Left ventricle myocardium inferior (tissue), 1 donor: ENCODE data around the gene NANS. TPM values are rescaled to one million over a fixed set of nuclear protein-coding genes. Genes with fewer than 3 reads are reported as not detected.
A peak's percentile ranks its signal among the peaks of the same experiment; 100 is the strongest.

ENCODE experiments used
- DNase-seq: peaks from one replicate; pipeline ENCODE4 v3.0.0-alpha.2; 2020
- H3K27ac ChIP-seq: fragments of 200-600 bp; replicated peaks from 2 replicates; pipeline ENCODE4 v1.8.0; 2021
- H3K27me3 ChIP-seq: fragments of 200-600 bp; 2 replicates; pipeline ENCODE4 v1.8.0; 2021; ENCODE audit warnings: low read depth
- H3K36me3 ChIP-seq: fragments of 200-600 bp; 2 replicates; pipeline ENCODE4 v1.8.0; 2021
- H3K4me1 ChIP-seq: fragments of 200-600 bp; 2 replicates; pipeline ENCODE4 v1.8.0; 2021
- H3K4me3 ChIP-seq: fragments of 200-600 bp; 2 replicates; pipeline ENCODE4 v1.8.0; 2021; ENCODE audit warnings: mild to moderate bottlenecking, moderate library complexity
- H3K9me3 ChIP-seq: fragments of 200-600 bp; replicated peaks from 2 replicates; pipeline ENCODE4 v1.8.0; 2021
- CTCF ChIP-seq: fragments of 200-600 bp; IDR thresholded peaks from 2 replicates; pipeline ENCODE4 v1.8.0; 2021; ENCODE audit warnings: antibody characterized with exemption, mild to moderate bottlenecking, borderline replicate concordance
- intact Hi-C: fragments of 100-400 bp; cut with micrococcal nuclease; formaldehyde crosslinking; loops from one replicate; pipeline ENCODE4 v1.11.0; 2022
- total RNA-seq: library from RNA; stranded (reverse); fragmentation: NEBNext Ultra II Directional; extraction: Animal tissue kit (Norgen Biotek cat#: 25700); gene quantifications from one replicate; pipeline ENCODE4 v1.2.1, GENCODE V29; 2021
- donor health status: DM: no; HTN: yes; CAD: no; lungs with severe emphysema.

NANS gene
- total RNA-seq, 1 donor from 2014 or later = 38.6 TPM

- H3K27ac ChIP-seq = peak overlapping the region; percentile 87
- intact Hi-C loops = no loop called here
- peaks cover 71% of the 10 kb centered on the region for H3K4me1 ChIP-seq
- TF ChIP-seq CTCF = no peak
- H3K27me3 ChIP-seq = no peaks in the 10 kb centered on the region
- H3K4me3 ChIP-seq = no peak overlapping the region
- no peak for DNase-seq
- H3K36me3 ChIP-seq = peaks cover 24% of the 10 kb centered on the region
- no peaks in the 10 kb centered on the region for H3K9me3 ChIP-seq
Measured at GRCh38 chr9:98020476-98021145, 35.9 kb upstream of the NANS start.

- H3K36me3 ChIP-seq = peaks cover 16% of the 10 kb centered on the region
- intact Hi-C loops = no loop called here
- H3K27ac ChIP-seq = peak overlapping the region; percentile 87
Measured at GRCh38 chr9:98021306-98022040, 35.1 kb upstream of the NANS start.

GRCh38 chr9:98022447-98022846 lies 34.1 kb upstream of the NANS start:
- Histone ChIP-seq H3K27me3 (no peaks in the 10 kb centered on the region), H3K9me3 (no peaks in the 10 kb centered on the region), H3K4me3 (no peak overlapping the region), H3K4me1 (peaks cover 54% of the 10 kb centered on the region), H3K36me3 (peaks cover 16% of the 10 kb centered on the region), H3K27ac (peak overlapping the region; percentile 87)
- intact Hi-C loops = no loop called here
- no peak for DNase-seq
- TF ChIP-seq CTCF = no peak

More at GRCh38 chr9:98021306-98022040, 35.1 kb upstream of the NANS start:
- H3K27me3 ChIP-seq = no peaks in the 10 kb centered on the region
- TF ChIP-seq CTCF = no peak
- DNase-seq = peak; percentile 62
- no peak overlapping the region for H3K4me3 ChIP-seq
- H3K9me3 ChIP-seq = no peaks in the 10 kb centered on the region
- peaks cover 64% of the 10 kb centered on the region for H3K4me1 ChIP-seq

- Histone ChIP-seq H3K27me3 (no peaks in the 10 kb centered on the region), H3K9me3 (no peaks in the 10 kb centered on the region), H3K4me1 (peaks cover 34% of the 10 kb centered on the region), H3K27ac (no peak overlapping the region), H3K36me3 (no peaks in the 10 kb centered on the region), H3K4me3 (no peak overlapping the region)
- intact Hi-C loops = no loop called here
- no peak for TF ChIP-seq CTCF
- DNase-seq = no peak
Measured at GRCh38 chr9:98024702-98025101, 31.8 kb upstream of the NANS start.

GRCh38 chr9:98031169-98031568 lies 25.4 kb upstream of the NANS start:
- TF ChIP-seq CTCF = no peak
- no peaks in the 10 kb centered on the region for H3K9me3 ChIP-seq
- no peak overlapping the region for H3K27ac ChIP-seq
- DNase-seq = no peak
- intact Hi-C loops = loop anchor here (5.0 to 10.0 kb wide), 2 partner anchors 46 to 109 kb away; partner anchors contain the start of genes ANP32B and TRMO
- no peak overlapping the region for H3K4me3 ChIP-seq
- peaks cover 5% of the 10 kb centered on the region for H3K4me1 ChIP-seq
- H3K36me3 ChIP-seq = no peaks in the 10 kb centered on the region
- H3K27me3 ChIP-seq = no peaks in the 10 kb centered on the region
